Dendritic cell treated with granulocyte-macrophage colony-stimulating factor and Interleukin-4, amounts not matched to agents 40 ng/mL and 50 ng/mL, for 4 days (primary cell): Measurements from ENCODE around the gene ADAR.

Experiments
- H3K27ac Mint-ChIP-seq: one replicate; pipeline ENCODE4 v1.8.0; 2022; ENCODE audit warnings: mild to moderate bottlenecking, mixed read lengths
- H3K27me3 Mint-ChIP-seq: one replicate; pipeline ENCODE4 v1.8.0; 2022; ENCODE audit warnings: mild to moderate bottlenecking, mixed read lengths
- H3K36me3 Mint-ChIP-seq: one replicate; pipeline ENCODE4 v1.8.0; 2022; ENCODE audit warnings: low read depth, mixed read lengths
- H3K4me1 Mint-ChIP-seq: one replicate; pipeline ENCODE4 v1.8.0; 2022; ENCODE audit warnings: low read depth, mixed read lengths
- H3K4me3 Mint-ChIP-seq: one replicate; pipeline ENCODE4 v1.8.0; 2022; ENCODE audit warnings: mild to moderate bottlenecking, moderate library complexity, mixed read lengths
- H3K9me3 Mint-ChIP-seq: one replicate; pipeline ENCODE4 v1.8.0; 2022; ENCODE audit warnings: mixed read lengths
- intact Hi-C: fragments of 100-400 bp; cut with micrococcal nuclease; formaldehyde crosslinking; loops from one replicate; pipeline ENCODE4 v1.15.0; 2022

Gene ADAR

GRCh38 chr1:154550070-154550469, 57.9 kb downstream of the ADAR start:
- Mint-ChIP-seq H3K4me1 (peaks cover 58% of the 10 kb centered on the region), H3K4me3 (no peak overlapping the region), H3K27ac (no peak overlapping the region), H3K36me3 (peaks cover 66% of the 10 kb centered on the region), H3K27me3 (no peaks in the 10 kb centered on the region), H3K9me3 (no peaks in the 10 kb centered on the region)
- intact Hi-C loops, result no loop called here

GRCh38 chr1:154549202-154549770, 58.7 kb downstream of the ADAR start:
- Mint-ChIP-seq H3K9me3 (no peaks in the 10 kb centered on the region), H3K27ac (peak overlapping the region; percentile 7), H3K36me3 (peaks cover 58% of the 10 kb centered on the region), H3K4me1 (peaks cover 64% of the 10 kb centered on the region), H3K27me3 (peaks cover 2% of the 10 kb centered on the region), H3K4me3 (no peak overlapping the region)
- intact Hi-C loops, result loop anchor here (5.0 kb wide), 2 partner anchors 142 to 277 kb away; partner anchors contain the start of genes HAX1 and IL6R

- no peak overlapping the region for H3K4me3 Mint-ChIP-seq
- H3K27me3 Mint-ChIP-seq, result peaks cover 2% of the 10 kb centered on the region
Observed at GRCh38 chr1:154548028-154548427, 60.0 kb downstream of the ADAR start.

GRCh38 chr1:154547105-154547732, 60.8 kb downstream of the ADAR start:
- Mint-ChIP-seq H3K27ac (peak overlapping the region; percentile 68), H3K36me3 (peaks cover 37% of the 10 kb centered on the region), H3K9me3 (no peaks in the 10 kb centered on the region), H3K4me3 (no peak overlapping the region), H3K27me3 (peaks cover 2% of the 10 kb centered on the region), H3K4me1 (peaks cover 56% of the 10 kb centered on the region)
- intact Hi-C loops, result loop anchor here (5.0 kb wide), 2 partner anchors 140 to 275 kb away; partner anchors contain the start of genes HAX1 and IL6R

More at GRCh38 chr1:154548028-154548427, 60.0 kb downstream of the ADAR start:
- Mint-ChIP-seq H3K4me1 (peaks cover 56% of the 10 kb centered on the region), H3K9me3 (no peaks in the 10 kb centered on the region), H3K36me3 (peaks cover 45% of the 10 kb centered on the region), H3K27ac (peak overlapping the region; percentile 68)
- intact Hi-C loops, result loop anchor here (5.0 kb wide), 2 partner anchors 141 to 276 kb away; partner anchors contain the start of genes HAX1 and IL6R

- H3K9me3 Mint-ChIP-seq, result no peaks in the 10 kb centered on the region
- no peak overlapping the region for H3K4me3 Mint-ChIP-seq
- peaks cover 30% of the 10 kb centered on the region for H3K36me3 Mint-ChIP-seq
- peaks cover 51% of the 10 kb centered on the region for H3K4me1 Mint-ChIP-seq
- H3K27ac Mint-ChIP-seq, result no peak overlapping the region
- H3K27me3 Mint-ChIP-seq, result peaks cover 9% of the 10 kb centered on the region
- intact Hi-C loops, result loop anchor here (1.0 to 5.0 kb wide), 3 partner anchors 66 to 274 kb away; partner anchors contain the start of genes HAX1 and IL6R
Observed at GRCh38 chr1:154546264-154547063, 61.5 kb downstream of the ADAR start.

- H3K27me3 Mint-ChIP-seq, result peaks cover 30% of the 10 kb centered on the region
- peaks cover 7% of the 10 kb centered on the region for H3K4me1 Mint-ChIP-seq
- H3K27ac Mint-ChIP-seq, result no peak overlapping the region
- H3K9me3 Mint-ChIP-seq, result no peaks in the 10 kb centered on the region
- no peak overlapping the region for H3K4me3 Mint-ChIP-seq
- no peaks in the 10 kb centered on the region for H3K36me3 Mint-ChIP-seq
- intact Hi-C loops, result no loop called here
Observed at GRCh38 chr1:154541231-154541630, 66.8 kb downstream of the ADAR start.

- intact Hi-C loops, result no loop called here
- no peaks in the 10 kb centered on the region for H3K9me3 Mint-ChIP-seq
- H3K4me3 Mint-ChIP-seq, result no peak overlapping the region
- peaks cover 36% of the 10 kb centered on the region for H3K27me3 Mint-ChIP-seq
- H3K27ac Mint-ChIP-seq, result no peak overlapping the region
- no peaks in the 10 kb centered on the region for H3K36me3 Mint-ChIP-seq
- peaks cover 6% of the 10 kb centered on the region for H3K4me1 Mint-ChIP-seq
Observed at GRCh38 chr1:154539486-154540483, 68.2 kb downstream of the ADAR start.

- H3K27ac Mint-ChIP-seq, result no peak overlapping the region
- no peaks in the 10 kb centered on the region for H3K4me1 Mint-ChIP-seq
- no peaks in the 10 kb centered on the region for H3K36me3 Mint-ChIP-seq
- peaks cover 34% of the 10 kb centered on the region for H3K27me3 Mint-ChIP-seq
- intact Hi-C loops, result no loop called here
- no peaks in the 10 kb centered on the region for H3K9me3 Mint-ChIP-seq
- H3K4me3 Mint-ChIP-seq, result no peak overlapping the region
Observed at GRCh38 chr1:154536570-154536969, 71.4 kb downstream of the ADAR start.

- intact Hi-C loops, result no loop called here
- Mint-ChIP-seq H3K4me1 (no peaks in the 10 kb centered on the region), H3K27me3 (peaks cover 21% of the 10 kb centered on the region), H3K36me3 (no peaks in the 10 kb centered on the region), H3K27ac (no peak overlapping the region), H3K9me3 (no peaks in the 10 kb centered on the region), H3K4me3 (no peak overlapping the region)
Observed at GRCh38 chr1:154533952-154534844, 73.8 kb downstream of the ADAR start.
